GM19455 (cell line): ENCODE data around the gene KREMEN2.

ENCODE experiments used
- ATAC-seq: cut with Tn5 transposase; IDR thresholded peaks from one replicate; pipeline ENCODE4 v1.9.1; 2021; ENCODE audit not compliant: unreplicated experiment

Gene KREMEN2

DNA sequence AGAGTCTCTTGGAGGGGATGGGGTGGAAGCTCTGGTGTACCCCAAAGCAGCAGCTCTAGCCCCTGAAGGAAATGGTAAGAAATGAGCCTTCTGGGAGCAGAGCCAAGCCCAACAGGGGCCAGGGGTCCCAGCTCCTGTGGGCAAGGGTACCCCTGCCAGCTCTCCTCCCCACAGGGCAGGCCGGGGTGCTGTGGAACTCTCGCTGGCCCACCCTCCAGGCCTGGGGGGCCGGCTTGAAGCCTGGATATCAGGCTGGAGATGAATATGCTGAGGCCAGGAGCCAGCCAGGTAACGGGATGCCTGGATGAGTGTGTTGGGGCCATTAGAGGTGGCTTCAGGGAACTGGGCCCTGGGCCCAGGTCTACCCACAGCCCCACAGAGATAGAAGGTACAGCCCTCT, 36.5 kb downstream of the KREMEN2 start:
- ATAC-seq = no peak

DNA sequence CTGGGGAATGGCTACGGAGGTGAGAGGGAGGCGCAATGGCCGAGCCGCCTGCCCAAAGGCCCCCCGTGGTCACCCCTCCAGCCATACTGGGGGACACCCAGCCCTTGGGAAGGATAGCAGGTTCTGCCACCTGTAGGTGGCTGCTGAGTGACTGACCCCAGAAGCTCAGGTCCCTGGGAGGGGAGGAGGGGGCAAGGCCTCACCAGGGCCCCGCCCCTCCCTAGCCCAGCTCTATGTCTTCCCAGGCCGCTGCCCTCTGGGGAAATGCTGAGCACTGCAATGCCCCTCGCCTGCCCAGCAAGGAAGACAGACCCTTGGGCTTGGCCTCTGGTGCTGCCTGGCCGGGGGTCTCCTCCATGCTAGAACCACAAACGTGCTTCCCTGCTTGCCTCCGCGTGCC, 37.2 kb downstream of the KREMEN2 start:
- no peak for ATAC-seq

DNA sequence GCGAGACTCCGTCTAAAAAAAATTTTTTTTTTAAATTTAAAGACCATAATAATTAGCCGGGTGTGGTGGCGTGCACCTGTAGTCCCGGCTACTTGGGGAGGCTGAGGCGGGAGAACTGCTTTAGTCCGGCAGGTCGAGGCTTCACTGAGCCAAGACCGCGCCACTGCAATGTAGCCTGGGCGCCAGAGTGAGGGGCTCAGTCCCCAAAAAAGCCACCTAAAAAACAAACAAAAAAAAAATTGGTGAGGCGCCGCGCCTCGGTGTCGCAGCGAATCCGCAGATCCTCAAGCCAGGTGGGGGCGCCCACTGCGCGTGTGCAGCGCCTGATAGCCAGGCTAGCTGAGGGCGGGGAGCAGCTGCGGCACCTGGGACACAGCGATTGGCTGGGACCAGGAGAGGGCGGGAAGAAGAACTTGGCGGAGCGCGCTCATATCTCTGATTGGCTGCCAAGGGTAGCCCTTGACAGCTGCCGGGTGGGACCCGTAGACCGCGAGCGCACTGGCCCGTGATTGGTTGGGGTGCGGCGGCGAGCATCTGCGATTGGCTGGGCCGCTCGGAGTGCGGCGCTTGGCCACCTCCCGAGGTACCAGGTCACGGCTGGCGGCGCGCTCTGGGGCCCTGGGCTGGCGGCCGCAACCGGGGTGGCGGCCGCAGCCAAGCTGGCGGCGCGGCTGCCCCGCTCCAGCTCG, 39.7 kb downstream of the KREMEN2 start:
- ATAC-seq = peak; percentile 93

DNA sequence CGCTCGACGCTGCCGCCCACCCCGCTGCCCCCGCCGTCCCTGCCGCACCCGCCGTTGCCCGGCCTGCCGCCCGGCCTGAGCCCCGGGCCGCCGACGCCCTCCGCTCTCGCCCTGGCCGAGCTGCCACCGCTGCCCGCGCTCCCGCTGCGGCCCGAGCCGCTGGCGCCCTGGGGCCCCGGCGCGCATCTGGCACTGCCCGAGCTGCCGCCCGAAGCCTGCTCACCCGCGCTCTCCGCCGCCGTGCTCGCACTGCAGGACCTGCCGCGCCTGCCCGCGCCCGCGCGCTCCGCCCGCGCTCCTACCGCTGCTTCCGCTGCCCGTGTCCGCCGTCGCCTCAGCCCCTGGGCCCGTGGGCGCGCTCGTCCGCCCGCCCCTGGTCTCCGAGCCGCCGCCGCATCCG, 40.2 kb downstream of the KREMEN2 start:
- no peak for ATAC-seq

DNA sequence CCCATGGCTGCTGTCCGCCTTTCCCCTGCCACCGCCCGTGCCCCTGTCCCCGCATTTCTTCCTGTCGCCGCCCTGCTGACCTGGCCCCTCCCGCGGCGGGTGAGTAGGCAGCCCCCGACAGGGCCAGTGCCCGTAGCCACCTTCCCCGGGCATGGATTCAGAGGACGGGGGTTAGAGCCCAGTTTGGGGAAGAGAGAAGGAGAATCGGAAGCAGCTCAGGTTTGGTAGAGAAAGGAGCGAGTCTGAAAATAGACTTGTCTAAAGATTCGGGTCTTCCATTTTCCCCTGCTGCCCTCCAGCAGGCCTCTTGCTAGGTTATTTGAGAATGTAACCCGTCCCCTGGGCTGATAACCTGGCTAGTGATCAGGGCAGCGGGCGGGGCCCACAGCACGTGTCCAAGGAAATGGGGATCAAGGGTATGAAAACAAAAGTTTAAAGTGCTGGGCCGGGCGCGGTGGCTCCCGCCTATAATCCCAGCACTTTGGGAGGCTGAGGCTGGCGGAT, 40.8 kb downstream of the KREMEN2 start:
- ATAC-seq = no peak

DNA sequence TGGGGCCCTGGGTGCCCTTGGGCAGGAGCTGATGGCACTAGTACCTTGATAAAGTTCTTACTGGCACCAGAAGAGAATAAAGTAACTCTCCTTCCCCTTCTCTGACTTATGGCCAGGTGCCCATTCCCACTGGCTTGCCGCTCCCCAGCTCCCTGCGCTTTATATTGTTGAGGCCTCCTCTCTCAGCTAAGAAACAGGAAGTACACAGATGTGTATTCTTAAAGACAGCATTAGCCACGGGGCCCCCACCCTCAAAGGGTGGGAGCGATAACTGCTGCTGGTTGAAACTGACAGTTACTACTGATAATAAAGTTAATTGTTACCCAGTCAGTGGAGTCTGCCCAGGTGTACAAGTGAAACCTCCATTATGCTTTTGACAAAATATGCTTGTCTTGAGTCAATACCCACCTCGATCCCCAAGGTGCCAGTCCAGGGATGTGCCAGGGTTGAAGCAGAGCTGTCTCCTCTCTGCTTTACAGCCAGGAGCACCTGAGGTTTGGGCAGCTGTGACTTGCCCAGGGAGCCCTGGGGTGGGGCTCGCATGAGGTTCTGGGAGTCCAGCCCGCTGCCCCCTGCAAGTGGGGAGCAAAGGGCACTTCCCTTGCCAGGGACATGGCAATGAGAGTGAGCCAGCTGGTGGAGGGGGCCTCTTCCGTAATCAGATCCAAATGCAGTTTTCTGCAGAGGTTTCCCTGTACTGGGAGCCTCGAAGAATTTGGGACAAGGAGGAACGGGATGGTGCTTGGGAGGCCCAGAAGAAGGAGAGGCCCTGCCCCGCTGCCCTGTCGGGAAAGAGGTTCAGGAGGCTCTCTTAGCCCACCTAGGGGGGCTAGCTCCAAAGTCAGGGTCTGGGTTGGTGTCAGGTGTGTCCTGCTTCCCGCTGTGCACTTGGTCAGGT, 43.2 kb downstream of the KREMEN2 start:
- ATAC-seq = no peak

DNA sequence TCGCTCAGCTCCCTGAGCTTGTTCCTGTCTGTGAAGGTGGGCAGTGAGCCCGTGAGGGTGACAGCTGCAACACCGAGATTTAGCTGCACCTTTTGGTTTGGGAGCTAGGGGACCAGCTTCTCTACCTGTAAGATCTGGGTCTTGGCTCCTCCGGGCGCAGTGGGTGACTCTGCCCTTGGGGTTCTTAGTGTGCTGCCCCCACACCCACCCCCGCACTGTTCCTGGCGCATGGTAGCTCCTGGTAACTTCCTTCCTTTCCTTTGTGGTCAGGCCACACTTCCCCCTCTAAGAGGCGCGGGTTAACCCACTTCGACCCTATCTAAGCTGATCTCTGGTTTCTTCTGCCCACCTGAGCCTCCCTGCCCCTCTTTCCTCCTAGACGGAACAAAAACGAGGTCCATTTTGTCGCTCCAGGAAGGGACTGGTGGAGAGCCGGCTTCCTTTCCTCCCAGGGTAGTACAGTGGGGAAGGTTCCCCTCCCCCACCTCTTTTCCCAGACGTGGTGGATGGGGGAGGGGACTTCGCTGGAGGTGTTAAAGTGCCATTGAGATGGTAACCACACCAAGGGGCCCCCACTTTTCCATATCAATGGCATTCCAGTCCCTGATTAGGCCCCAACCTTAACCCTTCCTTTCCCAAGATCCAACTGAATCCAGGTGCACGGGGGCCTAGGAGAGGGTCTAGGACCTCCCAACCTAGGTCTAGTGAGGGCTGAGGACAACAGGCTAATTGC, 44.0 kb downstream of the KREMEN2 start:
- no peak for ATAC-seq

DNA sequence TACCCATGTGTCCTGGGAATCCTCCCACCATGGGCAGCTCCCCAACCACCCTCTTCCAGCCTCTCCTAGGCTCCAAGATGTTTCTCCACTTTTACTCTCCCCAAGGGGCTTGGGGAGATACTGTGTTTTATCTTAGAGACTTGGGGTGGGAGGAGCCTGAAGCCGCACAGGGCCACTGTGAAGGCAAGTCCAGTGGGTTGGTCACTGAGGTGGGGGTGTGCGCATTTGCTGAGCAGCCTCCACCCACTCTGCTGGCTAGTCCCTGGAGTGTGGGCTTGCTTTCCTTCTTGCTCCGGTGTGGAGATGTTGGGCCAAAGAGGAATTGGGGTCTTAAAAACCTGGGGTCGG, 44.6 kb downstream of the KREMEN2 start:
- no peak for ATAC-seq

DNA sequence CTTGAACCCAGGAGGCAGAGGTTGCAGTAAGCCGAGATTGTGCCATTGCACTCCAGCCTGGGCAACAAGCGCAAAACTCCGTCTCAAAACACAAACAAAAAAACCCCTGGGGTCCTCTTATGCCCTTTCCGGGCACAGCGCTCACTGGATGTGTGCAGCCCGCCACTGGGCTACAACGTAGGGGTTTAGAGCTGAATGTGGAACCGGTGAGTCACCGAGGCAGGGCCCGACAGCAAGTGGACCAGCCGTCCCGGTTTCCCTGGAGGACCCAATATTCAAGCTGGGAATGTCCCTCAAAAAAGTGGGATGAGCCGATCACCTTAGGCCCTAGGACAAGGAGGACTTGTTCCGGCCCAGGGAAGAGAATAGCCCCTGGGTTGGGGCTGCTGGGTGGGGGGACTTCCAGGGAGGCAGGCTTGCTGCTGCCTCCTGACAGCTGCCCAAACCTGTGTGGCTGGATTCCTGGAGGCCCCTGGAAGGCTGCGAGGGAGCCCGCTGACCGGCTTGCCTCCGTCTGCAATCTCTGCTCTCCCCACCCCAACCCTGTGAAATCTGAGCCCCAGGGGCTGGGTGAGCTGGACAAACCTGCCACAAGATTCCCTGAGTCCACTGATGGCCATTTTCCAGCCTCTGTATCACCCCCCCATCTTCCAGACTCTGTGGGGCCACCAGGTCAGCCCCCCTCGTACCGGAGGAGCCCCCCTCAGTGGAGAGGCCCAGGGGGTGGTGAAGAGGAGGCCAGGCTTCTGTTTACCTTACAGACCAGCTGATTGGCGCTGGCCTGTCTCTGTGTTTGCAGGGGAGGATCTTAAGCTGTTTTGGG, 45.7 kb downstream of the KREMEN2 start:
- no peak for ATAC-seq

DNA sequence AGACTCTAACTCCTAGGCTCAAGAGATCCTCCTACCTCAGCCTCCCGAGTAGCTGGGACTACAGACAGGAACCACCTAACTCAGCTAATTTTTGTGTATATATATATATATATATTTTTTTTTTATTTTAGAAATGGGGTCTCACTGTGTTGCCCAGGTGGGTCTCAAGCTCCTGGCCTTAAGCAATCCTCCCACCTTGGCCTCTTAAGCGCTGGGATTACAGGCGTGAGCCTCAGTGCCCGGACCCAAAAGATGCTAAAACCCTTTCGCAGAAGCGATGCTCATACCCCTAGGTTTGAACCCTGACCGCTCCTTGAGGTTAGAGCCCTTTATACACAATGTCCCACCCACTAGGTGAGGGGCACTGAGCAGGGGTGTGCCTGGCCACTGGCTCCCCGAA, 46.4 kb downstream of the KREMEN2 start:
- no peak for ATAC-seq

DNA sequence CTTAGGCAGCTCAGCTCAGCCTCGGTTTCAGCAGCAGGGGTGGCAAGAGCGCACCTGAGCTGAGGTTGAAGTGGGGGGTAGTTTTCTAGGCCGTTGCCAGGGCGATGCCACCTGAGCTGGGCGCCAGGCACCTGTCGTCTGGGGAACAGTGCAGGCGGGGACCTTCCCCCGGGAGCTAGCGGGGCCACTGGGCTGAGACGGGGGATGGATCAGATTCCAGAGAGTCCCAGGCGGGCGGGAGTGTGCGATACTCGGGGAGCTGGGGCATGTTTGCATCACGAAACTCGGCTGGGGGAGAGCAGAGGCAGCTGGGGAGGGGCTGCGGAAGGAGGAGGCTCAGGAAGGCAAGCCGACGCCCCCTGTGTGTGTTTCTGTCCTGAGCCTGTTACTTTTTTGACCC, 48.2 kb downstream of the KREMEN2 start:
- no peak for ATAC-seq

DNA sequence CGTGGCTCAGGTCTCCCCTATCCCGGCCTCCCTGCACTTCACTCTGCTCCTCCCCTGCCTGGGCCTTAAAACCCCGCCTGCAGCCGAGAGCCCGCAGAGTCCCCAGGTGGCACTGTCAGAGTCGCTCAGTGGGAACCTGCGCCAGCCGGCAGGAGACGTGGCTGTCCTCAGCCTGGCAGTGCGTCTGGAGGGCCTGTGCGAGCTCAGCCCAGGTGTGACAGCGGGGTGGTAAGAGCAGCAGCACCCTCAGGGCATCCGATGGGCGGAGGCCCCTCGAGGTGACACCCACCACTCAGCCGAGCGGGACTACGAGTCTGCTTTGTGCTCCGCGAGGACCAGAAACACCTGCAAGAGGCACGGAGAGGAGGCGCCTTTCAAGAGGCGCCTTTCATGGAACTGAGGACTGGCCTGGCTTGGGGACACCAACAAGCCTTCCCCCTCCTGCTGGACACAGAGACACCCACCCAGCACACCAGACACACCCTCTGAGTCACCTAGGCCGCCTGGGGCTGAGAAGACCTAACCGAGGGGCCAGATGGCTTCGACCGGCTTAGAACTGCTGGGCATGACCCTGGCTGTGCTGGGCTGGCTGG, 48.8 kb downstream of the KREMEN2 start, which contains the start of gene CLDN9:
Gene CLDN9 (plus strand): TSS at position 96 of the 593 bp plus-strand sequence. CDS start 440 bp downstream, at position 536.
- no peak for ATAC-seq

DNA sequence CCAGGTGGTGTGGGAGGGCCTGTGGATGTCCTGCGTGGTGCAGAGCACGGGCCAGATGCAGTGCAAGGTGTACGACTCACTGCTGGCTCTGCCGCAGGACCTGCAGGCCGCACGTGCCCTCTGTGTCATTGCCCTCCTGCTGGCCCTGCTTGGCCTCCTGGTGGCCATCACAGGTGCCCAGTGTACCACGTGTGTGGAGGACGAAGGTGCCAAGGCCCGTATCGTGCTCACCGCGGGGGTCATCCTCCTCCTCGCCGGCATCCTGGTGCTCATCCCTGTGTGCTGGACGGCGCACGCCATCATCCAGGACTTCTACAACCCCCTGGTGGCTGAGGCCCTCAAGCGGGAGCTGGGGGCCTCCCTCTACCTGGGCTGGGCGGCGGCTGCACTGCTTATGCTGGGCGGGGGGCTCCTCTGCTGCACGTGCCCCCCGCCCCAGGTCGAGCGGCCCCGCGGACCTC, 49.4 kb downstream of the KREMEN2 start:
- ATAC-seq = no peak

DNA sequence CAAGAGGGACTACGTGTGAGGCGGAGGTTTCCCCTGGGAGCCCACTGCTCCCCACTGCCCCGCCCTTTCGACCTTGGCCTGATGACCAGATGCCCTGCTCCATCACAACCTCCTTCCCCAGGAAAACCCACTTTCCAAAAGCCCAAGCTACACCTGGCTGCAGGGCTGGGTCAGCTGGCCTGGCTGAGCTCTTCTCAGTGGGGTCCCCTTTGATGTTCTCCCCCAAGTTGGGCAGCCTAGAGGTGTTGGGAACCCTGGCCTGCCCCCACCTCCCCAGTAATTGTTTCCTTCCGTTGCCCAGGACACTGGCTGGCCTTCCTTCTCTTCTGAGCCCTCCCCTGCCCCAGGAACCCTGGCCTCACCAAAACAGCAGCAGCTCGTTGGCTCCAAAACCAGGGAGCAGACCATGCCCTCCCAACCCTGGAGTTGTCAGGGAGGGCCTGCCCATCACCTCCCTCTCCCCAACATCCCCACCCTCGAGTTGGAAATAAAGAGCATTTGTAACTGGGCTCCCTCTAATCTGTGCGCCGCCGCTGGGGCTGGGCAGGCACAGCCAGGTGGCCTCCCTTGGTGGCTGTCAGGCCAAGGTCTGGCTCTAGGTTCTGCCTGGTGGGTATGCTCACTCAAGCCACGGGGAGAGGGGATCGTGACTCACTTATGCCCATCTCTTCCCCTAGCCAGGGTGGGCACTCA, 50.1 kb downstream of the KREMEN2 start:
- ATAC-seq = no peak

DNA sequence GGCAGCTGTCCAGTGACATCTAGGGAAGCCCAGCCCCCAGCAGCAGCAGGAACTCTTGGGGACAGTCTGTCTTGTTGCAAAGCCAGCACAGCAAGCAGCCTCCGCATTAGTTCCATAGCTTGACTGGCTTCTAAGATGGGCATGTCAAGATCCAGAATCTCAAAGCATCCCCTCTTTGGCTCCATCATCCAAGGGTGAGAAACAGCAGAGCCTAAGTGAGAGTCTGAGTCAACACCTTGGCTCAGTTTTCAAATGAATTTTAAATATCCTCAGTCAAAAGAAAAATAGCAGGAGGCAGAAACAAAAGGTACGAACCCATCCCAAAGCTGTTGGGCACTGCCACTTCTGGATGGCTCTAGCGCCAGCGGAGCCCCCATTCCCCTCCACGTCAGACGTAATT, 50.9 kb downstream of the KREMEN2 start:
- no peak for ATAC-seq

DNA sequence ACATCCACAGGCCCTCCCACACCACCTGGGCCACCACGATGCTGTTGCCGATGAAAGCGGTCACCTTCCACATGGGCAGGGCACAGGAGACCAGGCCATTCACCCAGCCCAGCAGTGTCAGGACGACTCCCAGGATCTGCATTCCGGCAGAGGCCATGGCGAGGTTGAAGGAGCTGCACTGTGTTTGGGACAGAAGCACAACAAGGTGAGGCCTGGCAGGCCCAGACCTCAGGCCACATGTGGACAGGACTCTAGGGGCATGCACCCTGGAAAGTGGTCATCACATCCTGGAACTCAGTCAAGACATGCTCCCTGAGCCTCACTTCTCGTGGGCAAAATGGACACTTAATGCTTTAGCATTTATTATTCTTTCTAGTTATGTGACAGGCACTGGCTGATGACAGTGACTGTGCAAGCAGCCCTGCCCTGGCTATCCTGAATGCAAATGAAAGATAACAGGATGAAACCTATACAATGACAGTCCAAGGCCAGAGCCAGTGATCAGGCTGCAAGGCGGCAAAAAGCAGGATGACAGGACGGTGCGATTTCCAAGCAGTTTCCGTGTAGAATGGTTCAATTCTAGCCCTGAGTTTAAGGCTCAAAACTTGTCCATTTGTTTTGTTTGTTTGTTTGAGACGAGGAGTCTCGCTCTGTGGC, 51.9 kb downstream of the KREMEN2 start:
- ATAC-seq = no peak

DNA sequence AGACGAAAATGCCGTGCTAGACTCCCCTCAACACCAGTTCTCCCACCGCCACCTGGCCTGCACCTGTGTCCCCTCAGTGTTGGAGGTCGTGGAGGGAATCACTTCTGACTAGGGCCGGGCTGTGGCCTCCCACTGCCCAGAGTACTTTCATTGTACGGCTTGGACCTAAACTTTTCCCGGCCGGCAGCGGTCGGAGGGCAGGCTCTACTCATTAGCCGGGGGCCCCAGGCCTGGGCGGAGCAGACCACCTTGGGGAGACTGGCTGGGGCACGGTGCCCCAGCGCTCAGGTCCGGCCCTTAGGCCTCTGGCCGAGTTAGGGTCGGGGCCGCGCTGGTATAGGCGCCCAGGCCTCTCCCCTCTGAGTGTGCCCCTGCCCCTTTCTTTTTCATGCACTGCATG, 53.3 kb downstream of the KREMEN2 start:
- ATAC-seq = no peak
